Stimulated activated naive CD4-positive, alpha-beta T cell treated with Interleukin-2 at 50 U/mL for 16 hours (primary cell): ENCODE data around the gene ADAMTS2.
"Not testable (repeated sequence)": the region's sequence is repeated elsewhere in the genome, so short reads cannot be mapped to it uniquely, and the experiment has no call there.

ENCODE experiments used
- DNase-seq: peaks from one replicate; lab custom pipeline; 2025; lab: John Stamatoyannopoulos, UW

ADAMTS2 gene

GRCh38 chr5:179325296-179326031 is 19.8 kb downstream of the ADAMTS2 start:
- no peak for DNase-seq

GRCh38 chr5:179324760-179325295 is 20.4 kb downstream of the ADAMTS2 start:
- DNase-seq = no peak

GRCh38 chr5:179324316-179324715 is 20.9 kb downstream of the ADAMTS2 start:
- not testable (repeated sequence) for DNase-seq

- no peak for DNase-seq
Observed at GRCh38 chr5:179323026-179323870, 22.0 kb downstream of the ADAMTS2 start.

- DNase-seq = no peak
Observed at GRCh38 chr5:179322071-179323025, 22.9 kb downstream of the ADAMTS2 start.

- no peak for DNase-seq
Observed at GRCh38 chr5:179321206-179321987, 23.9 kb downstream of the ADAMTS2 start.

GRCh38 chr5:179319741-179320281 is 25.4 kb downstream of the ADAMTS2 start:
- no peak for DNase-seq

GRCh38 chr5:179319123-179319522 is 26.1 kb downstream of the ADAMTS2 start:
- no peak for DNase-seq

GRCh38 chr5:179318221-179318955 is 26.9 kb downstream of the ADAMTS2 start:
- DNase-seq = no peak

- no peak for DNase-seq
Observed at GRCh38 chr5:179317411-179318220, 27.6 kb downstream of the ADAMTS2 start.

GRCh38 chr5:179316982-179317381 is 28.3 kb downstream of the ADAMTS2 start:
- no peak for DNase-seq

GRCh38 chr5:179316111-179316551 is 29.1 kb downstream of the ADAMTS2 start:
- DNase-seq = no peak

- no peak for DNase-seq
Observed at GRCh38 chr5:179315356-179315890, 29.8 kb downstream of the ADAMTS2 start.

GRCh38 chr5:179314606-179315355 is 30.5 kb downstream of the ADAMTS2 start:
- no peak for DNase-seq

- no peak for DNase-seq
Observed at GRCh38 chr5:179313849-179314521, 31.3 kb downstream of the ADAMTS2 start.

GRCh38 chr5:179312557-179313235 is 32.6 kb downstream of the ADAMTS2 start:
- no peak for DNase-seq

GRCh38 chr5:179311581-179311980 is 33.7 kb downstream of the ADAMTS2 start:
- DNase-seq = no peak
